Activated B cell treated with CpG ODN at 0.5 μM for 24 hours (primary cell): ENCODE results near the gene PCID2. TPM values are rescaled to one million over a fixed set of nuclear protein-coding genes. Genes with fewer than 3 reads are reported as not detected.
A peak's percentile ranks its signal among the peaks of the same experiment; 100 is the strongest.

Experiments
- ATAC-seq: fragments of 200-7000 bp; cut with Tn5 transposase; one replicate; pipeline ENCODE4 v1.10.0; 2021; ENCODE audit warnings: low read depth, mild to moderate bottlenecking, moderate library complexity
- CTCF ChIA-PET: fragments of 350-600 bp; sonication (Branson Sonifier 250); formaldehyde crosslinking; loops from one replicate; lab custom pipeline; 2021; ENCODE audit warnings: antibody characterized with exemption; lab: Charles Lee
- POLR2A ChIA-PET: fragments of 350-600 bp; sonication (Branson Sonifier 250); formaldehyde crosslinking; loops from one replicate; lab custom pipeline; 2021; ENCODE audit warnings: antibody characterized with exemption; lab: Charles Lee
- DNase-seq: peaks from one replicate; pipeline ENCODE4 v3.0.0; 2022
- H3K27ac Mint-ChIP-seq: one replicate; pipeline ENCODE4 v1.8.0; 2020; ENCODE audit warnings: mixed read lengths
- H3K27me3 Mint-ChIP-seq: one replicate; pipeline ENCODE4 v1.8.0; 2021; ENCODE audit warnings: mixed read lengths
- H3K36me3 Mint-ChIP-seq: one replicate; pipeline ENCODE4 v1.8.0; 2021; ENCODE audit warnings: low read depth, mixed read lengths
- H3K4me1 Mint-ChIP-seq: one replicate; pipeline ENCODE4 v1.8.0; 2021; ENCODE audit warnings: mixed read lengths
- H3K4me3 Mint-ChIP-seq: one replicate; pipeline ENCODE4 v1.8.0; 2020; ENCODE audit warnings: mild to moderate bottlenecking, mixed read lengths
- H3K9me3 Mint-ChIP-seq: one replicate; pipeline ENCODE4 v1.8.0; 2020; ENCODE audit warnings: mixed read lengths
- intact Hi-C: fragments of 100-400 bp; cut with micrococcal nuclease; formaldehyde crosslinking; loops from one replicate; pipeline ENCODE4 v1.15.1; 2024
- total RNA-seq: library from RNA; stranded (reverse); gene quantifications from 2 replicates; pipeline ENCODE4 v1.2.3, GENCODE V29; 2022
- TF ChIP-seq, protein P1 (sequence below): fragments of 200-600 bp; IDR thresholded peaks from one replicate; pipeline ENCODE4 v1.8.0; 2022; ENCODE audit warnings: antibody characterized with exemption, mild to moderate bottlenecking

Gene PCID2
- total RNA-seq, 1 donor from 2014 or later: 43.1 TPM

DNA sequence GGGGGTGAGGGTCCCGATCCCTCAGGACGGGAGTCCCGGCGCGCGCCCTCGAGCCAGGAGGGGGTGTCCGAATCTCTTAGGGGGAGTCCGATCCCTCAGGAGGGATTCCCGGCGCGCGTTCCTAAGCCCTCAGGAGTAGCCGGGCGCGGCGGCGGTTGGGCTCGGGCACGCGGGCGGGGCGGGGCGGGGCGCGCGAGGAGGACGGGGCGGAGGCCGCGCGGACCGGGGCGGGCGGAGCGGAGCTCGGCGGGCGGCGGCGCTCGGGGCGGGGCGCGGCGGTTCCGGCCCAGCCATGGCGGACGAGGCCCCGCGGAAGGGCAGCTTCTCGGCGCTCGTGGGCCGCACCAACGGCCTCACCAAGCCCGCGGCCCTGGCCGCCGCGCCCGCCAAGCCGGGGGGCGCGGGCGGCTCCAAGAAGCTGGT, 878 bp upstream of the PCID2 start, which contains the start of gene CUL4A:
Gene CUL4A (plus strand): TSS at position 278 of the 423 bp plus-strand sequence. CDS start 15 bp downstream, at position 293.
- Mint-ChIP-seq H3K4me1 (peaks cover 53% of the 10 kb centered on the region), H3K9me3 (no peaks in the 10 kb centered on the region), H3K4me3 (peak within 1 kb of the TSS; percentile 89), H3K27ac (peak within 1 kb of the TSS; percentile 84), H3K27me3 (no peaks in the 10 kb centered on the region), H3K36me3 (peaks cover 41% of the 10 kb centered on the region)
- DNase-seq: no peak
- intact Hi-C loops: loop anchor here (1.0 to 5.0 kb wide), 7 partner anchors 88 to 621 kb away; partner anchors contain the start of genes ADPRHL1, DCUN1D2, LAMP1 and MCF2L
- ChIA-PET POLR2A (interaction anchor here (0.6 to 2.6 kb wide), 10 partner anchors 14 to 1104 kb away, joined by 3 to 40 read pairs (median 4); partner anchors contain the start of genes DCUN1D2 and LAMP1), CTCF (interaction anchor here (1.0 to 2.4 kb wide), 3 partner anchors 29 to 266 kb away, joined by 4 to 7 read pairs (median 5); partner anchors contain the start of gene LAMP1)
- peak; percentile 61 for ATAC-seq
- TF ChIP-seq, protein P1, sequence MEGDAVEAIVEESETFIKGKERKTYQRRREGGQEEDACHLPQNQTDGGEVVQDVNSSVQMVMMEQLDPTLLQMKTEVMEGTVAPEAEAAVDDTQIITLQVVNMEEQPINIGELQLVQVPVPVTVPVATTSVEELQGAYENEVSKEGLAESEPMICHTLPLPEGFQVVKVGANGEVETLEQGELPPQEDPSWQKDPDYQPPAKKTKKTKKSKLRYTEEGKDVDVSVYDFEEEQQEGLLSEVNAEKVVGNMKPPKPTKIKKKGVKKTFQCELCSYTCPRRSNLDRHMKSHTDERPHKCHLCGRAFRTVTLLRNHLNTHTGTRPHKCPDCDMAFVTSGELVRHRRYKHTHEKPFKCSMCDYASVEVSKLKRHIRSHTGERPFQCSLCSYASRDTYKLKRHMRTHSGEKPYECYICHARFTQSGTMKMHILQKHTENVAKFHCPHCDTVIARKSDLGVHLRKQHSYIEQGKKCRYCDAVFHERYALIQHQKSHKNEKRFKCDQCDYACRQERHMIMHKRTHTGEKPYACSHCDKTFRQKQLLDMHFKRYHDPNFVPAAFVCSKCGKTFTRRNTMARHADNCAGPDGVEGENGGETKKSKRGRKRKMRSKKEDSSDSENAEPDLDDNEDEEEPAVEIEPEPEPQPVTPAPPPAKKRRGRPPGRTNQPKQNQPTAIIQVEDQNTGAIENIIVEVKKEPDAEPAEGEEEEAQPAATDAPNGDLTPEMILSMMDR: no peak

DNA sequence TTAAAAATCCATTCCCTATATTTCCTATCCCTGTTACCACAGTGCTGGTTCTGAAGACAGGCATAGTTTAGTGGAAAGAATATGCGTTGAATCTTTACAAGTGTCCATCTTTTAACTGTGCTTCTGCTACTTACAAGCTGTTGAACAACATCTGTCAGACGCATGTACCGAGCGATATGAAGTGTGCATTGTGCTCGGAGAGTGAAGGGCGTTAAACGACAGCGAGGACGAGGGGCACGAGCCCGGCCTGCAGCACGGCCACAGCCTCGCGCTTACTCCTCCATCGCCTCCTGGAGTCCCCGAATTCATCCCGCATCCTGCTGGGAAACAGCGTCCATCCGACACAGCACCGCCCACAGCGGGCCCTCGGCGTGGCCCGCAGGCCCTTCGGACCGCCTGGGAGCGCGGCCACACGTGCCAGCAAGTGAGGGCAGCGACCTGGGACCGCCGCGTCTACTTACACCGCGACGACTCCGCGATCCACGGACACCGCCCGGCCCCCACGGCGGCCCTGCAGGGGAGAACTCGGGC, 514 bp downstream of the PCID2 start:
- peaks cover 62% of the 10 kb centered on the region for H3K4me1 Mint-ChIP-seq
- H3K27ac Mint-ChIP-seq: peak overlapping the region; percentile 79
- no peaks in the 10 kb centered on the region for H3K27me3 Mint-ChIP-seq
- H3K36me3 Mint-ChIP-seq: peaks cover 39% of the 10 kb centered on the region
- H3K4me3 Mint-ChIP-seq: peak overlapping the region; percentile 89
- no peaks in the 10 kb centered on the region for H3K9me3 Mint-ChIP-seq
- POLR2A ChIA-PET: interaction anchor here (0.6 to 2.6 kb wide), 9 partner anchors 16 to 334 kb away, joined by 3 to 40 read pairs (median 4); partner anchors contain the start of genes DCUN1D2 and LAMP1
- CTCF ChIA-PET: interaction anchor here (2.4 kb wide), 1 partner anchor 265 kb away, joined by 7 read pairs; no protein-coding TSS in a partner anchor
- TF ChIP-seq, protein P1: no peak
- intact Hi-C loops: loop anchor here (1.0 to 5.0 kb wide), 7 partner anchors 55 to 619 kb away; partner anchors contain the start of genes ADPRHL1, DCUN1D2, MCF2L and TUBGCP3
- DNase-seq: no peak
- ATAC-seq: peak; percentile 10

DNA sequence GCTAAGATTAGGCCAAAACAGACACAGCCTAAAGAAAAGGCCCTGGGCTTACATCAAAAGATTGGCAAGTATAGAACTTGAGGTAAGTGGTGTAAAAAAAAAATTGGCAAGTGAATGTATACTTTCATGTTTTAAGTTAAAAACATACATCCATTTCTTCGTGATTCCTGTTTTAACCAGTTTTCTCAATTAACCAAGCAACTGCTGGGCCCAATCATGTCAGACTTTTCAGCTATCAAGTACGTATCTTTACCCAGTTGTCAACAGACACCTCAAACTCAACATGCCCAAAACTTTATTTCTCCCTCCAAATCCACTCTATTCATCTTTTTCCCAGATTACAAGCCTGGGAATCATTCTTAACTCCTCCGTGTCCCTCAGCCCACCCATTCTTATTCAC, 1.0 kb downstream of the PCID2 start:
- no peaks in the 10 kb centered on the region for H3K9me3 Mint-ChIP-seq
- TF ChIP-seq, protein P1: no peak
- peaks cover 43% of the 10 kb centered on the region for H3K36me3 Mint-ChIP-seq
- CTCF ChIA-PET: no interaction called here
- DNase-seq (no peak), ATAC-seq (no peak)
- peaks cover 63% of the 10 kb centered on the region for H3K4me1 Mint-ChIP-seq
- H3K4me3 Mint-ChIP-seq: peak overlapping the region; percentile 89
- POLR2A ChIA-PET: no interaction called here
- H3K27ac Mint-ChIP-seq: peak overlapping the region; percentile 79
- intact Hi-C loops: loop anchor here (5.0 kb wide), 2 partner anchors 245 to 265 kb away; partner anchors contain the start of gene ADPRHL1
- no peaks in the 10 kb centered on the region for H3K27me3 Mint-ChIP-seq

DNA sequence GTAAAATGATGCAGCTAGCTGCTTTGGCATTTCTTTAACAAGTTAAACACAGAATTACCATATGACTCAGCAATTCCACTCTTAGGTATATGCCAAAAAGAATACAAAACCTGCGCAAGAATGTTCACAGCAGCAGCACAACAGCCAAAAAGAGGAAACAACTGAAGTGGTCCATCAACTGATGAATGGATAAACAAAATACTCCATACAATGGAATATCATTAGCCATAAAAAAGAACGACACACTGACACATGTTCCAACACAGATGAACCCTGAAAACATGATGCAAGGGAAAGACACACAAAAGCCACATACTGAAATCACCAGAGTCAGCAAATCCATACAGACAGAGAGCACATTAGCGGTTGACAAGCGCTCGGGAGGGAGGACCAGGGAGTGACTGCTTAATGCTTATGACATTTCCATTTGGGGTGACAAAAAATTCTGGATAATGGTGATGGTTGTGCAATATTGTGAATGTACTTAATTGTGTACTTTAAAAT, 3.0 kb downstream of the PCID2 start:
- no peak for DNase-seq
- POLR2A ChIA-PET: no interaction called here
- Mint-ChIP-seq H3K4me3 (peak overlapping the region; percentile 36), H3K27ac (no peak overlapping the region), H3K36me3 (peaks cover 33% of the 10 kb centered on the region), H3K9me3 (no peaks in the 10 kb centered on the region), H3K27me3 (no peaks in the 10 kb centered on the region), H3K4me1 (peaks cover 49% of the 10 kb centered on the region)
- intact Hi-C loops: loop anchor here (5.0 kb wide), 2 partner anchors 247 to 263 kb away; partner anchors contain the start of gene ADPRHL1
- ATAC-seq: no peak
- CTCF ChIA-PET: no interaction called here
- TF ChIP-seq, protein P1: no peak

DNA sequence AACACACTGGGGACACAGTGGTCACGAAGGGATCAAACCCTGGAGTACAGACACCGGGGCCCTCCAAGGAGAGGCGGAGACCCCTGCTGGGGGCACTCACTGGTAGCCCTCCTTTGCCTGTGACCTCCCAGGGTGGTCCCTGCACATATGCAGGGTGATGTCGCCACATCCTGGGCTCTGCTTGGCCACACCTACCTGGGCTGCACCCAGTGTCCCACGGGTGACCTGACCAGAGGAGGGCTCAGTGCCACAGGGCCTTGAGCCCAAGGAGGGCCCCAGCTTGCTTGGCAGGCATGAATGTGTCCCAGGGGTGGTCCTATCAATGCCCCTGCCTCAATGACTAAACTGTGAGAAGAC, 4.1 kb downstream of the PCID2 start:
- POLR2A ChIA-PET: no interaction called here
- no peak for ATAC-seq
- intact Hi-C loops: no loop called here

More for the DNA sequence above, 4.1 kb downstream of the PCID2 start:
- CTCF ChIA-PET: no interaction called here
- Mint-ChIP-seq H3K27ac (no peak overlapping the region), H3K4me3 (no peak overlapping the region), H3K9me3 (no peaks in the 10 kb centered on the region), H3K4me1 (peaks cover 44% of the 10 kb centered on the region), H3K27me3 (no peaks in the 10 kb centered on the region), H3K36me3 (peaks cover 44% of the 10 kb centered on the region)
- no peak for DNase-seq
- TF ChIP-seq, protein P1: no peak
